ENCODE data around the gene TPM1.

The TPM1 gene

DNA sequence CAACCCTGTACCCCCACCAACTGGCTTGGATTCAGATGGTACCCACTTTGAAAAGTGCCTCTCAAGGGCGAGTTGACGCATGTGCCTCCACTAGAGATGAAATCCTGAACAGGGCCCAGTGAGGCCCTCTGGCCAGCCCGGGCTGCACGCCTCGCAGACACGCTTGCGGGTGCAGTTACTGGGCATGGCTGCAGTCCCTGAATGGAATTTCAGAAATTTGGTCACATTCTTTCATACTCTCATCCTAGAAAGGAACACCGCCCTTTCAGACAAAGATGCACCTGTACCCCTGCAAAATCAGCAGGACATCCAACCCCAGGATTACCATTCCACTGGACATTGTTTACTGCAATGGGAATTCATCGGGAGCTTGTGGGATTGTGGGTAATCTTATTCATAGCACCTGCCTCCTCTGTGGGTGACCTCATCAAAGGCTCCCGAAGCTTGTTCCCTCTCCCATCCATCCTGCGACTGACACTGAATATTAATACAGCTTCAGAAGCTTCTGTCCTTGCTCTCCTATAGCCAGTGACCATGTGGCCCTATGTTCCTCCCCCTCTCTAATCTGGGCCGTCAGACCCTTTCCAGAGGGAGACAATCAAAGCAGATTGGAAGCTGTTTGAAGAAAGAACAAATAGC is 42.5 kb upstream of the TPM1 start:
- Histone ChIP-seq H3K4me3 (IDR thresholded peaks at IDR 0.05; ENCODE audit: insufficient read depth, low read depth, low read length) (no peak overlapping the region), H3K4me2 (no peak overlapping the region), H3K9ac (no peak overlapping the region), H4K20me1 (ENCODE audit: insufficient read depth) (no peaks in the 10 kb centered on the region), H3K27ac (no peak overlapping the region), H3K36me3 (ENCODE audit: insufficient read depth) (no peaks in the 10 kb centered on the region), H3K27me3 (ENCODE audit: insufficient read depth, low read depth) (no peaks in the 10 kb centered on the region), H3K79me2 (ENCODE audit: insufficient read depth, low read depth) (no peaks in the 10 kb centered on the region), H3K4me1 (ENCODE audit: low read depth, poor library complexity, severe bottlenecking) (no peaks in the 10 kb centered on the region), H2AFZ (ENCODE audit: low read depth) (no peak overlapping the region)
- TF ChIP-seq, protein P1, sequence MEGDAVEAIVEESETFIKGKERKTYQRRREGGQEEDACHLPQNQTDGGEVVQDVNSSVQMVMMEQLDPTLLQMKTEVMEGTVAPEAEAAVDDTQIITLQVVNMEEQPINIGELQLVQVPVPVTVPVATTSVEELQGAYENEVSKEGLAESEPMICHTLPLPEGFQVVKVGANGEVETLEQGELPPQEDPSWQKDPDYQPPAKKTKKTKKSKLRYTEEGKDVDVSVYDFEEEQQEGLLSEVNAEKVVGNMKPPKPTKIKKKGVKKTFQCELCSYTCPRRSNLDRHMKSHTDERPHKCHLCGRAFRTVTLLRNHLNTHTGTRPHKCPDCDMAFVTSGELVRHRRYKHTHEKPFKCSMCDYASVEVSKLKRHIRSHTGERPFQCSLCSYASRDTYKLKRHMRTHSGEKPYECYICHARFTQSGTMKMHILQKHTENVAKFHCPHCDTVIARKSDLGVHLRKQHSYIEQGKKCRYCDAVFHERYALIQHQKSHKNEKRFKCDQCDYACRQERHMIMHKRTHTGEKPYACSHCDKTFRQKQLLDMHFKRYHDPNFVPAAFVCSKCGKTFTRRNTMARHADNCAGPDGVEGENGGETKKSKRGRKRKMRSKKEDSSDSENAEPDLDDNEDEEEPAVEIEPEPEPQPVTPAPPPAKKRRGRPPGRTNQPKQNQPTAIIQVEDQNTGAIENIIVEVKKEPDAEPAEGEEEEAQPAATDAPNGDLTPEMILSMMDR (conservative IDR thresholded peaks at IDR 0.05; ENCODE audit: low read depth, low read length): no peak

GRCh38 chr15:63000706-63001105 is 41.8 kb upstream of the TPM1 start:
- H3K79me2 ChIP-seq (ENCODE audit: insufficient read depth, low read depth): no peaks in the 10 kb centered on the region
- TF ChIP-seq, protein P1 (conservative IDR thresholded peaks at IDR 0.05; ENCODE audit: low read depth, low read length): no peak
- no peaks in the 10 kb centered on the region for H3K27me3 ChIP-seq (ENCODE audit: insufficient read depth, low read depth)
- no peak overlapping the region for H3K4me2 ChIP-seq
- H3K36me3 ChIP-seq (ENCODE audit: insufficient read depth): no peaks in the 10 kb centered on the region
- no peak overlapping the region for H3K9ac ChIP-seq
- H3K4me1 ChIP-seq (ENCODE audit: low read depth, poor library complexity, severe bottlenecking): no peaks in the 10 kb centered on the region
- no peaks in the 10 kb centered on the region for H4K20me1 ChIP-seq (ENCODE audit: insufficient read depth)
- H2AFZ ChIP-seq (ENCODE audit: low read depth): no peak overlapping the region
- H3K4me3 ChIP-seq (IDR thresholded peaks at IDR 0.05; ENCODE audit: insufficient read depth, low read depth, low read length): no peak overlapping the region
- no peak overlapping the region for H3K27ac ChIP-seq

GRCh38 chr15:63004211-63004610 is 38.3 kb upstream of the TPM1 start:
- Histone ChIP-seq H3K4me2 (no peak overlapping the region), H3K4me3 (IDR thresholded peaks at IDR 0.05; ENCODE audit: insufficient read depth, low read depth, low read length) (no peak overlapping the region), H3K27me3 (ENCODE audit: insufficient read depth, low read depth) (no peaks in the 10 kb centered on the region), H3K4me1 (ENCODE audit: low read depth, poor library complexity, severe bottlenecking) (no peaks in the 10 kb centered on the region), H3K36me3 (ENCODE audit: insufficient read depth) (no peaks in the 10 kb centered on the region), H3K27ac (no peak overlapping the region), H3K79me2 (ENCODE audit: insufficient read depth, low read depth) (no peaks in the 10 kb centered on the region), H2AFZ (ENCODE audit: low read depth) (no peak overlapping the region), H3K9ac (no peak overlapping the region), H4K20me1 (ENCODE audit: insufficient read depth) (no peaks in the 10 kb centered on the region)
- TF ChIP-seq, protein P1 (conservative IDR thresholded peaks at IDR 0.05; ENCODE audit: low read depth, low read length): no peak

- Histone ChIP-seq H3K79me2 (ENCODE audit: insufficient read depth, low read depth) (no peaks in the 10 kb centered on the region), H4K20me1 (ENCODE audit: insufficient read depth) (no peaks in the 10 kb centered on the region), H2AFZ (ENCODE audit: low read depth) (no peak overlapping the region), H3K9ac (no peak overlapping the region), H3K4me2 (no peak overlapping the region), H3K4me1 (ENCODE audit: low read depth, poor library complexity, severe bottlenecking) (no peaks in the 10 kb centered on the region), H3K27ac (no peak overlapping the region), H3K36me3 (ENCODE audit: insufficient read depth) (no peaks in the 10 kb centered on the region), H3K4me3 (IDR thresholded peaks at IDR 0.05; ENCODE audit: insufficient read depth, low read depth, low read length) (no peak overlapping the region), H3K27me3 (ENCODE audit: insufficient read depth, low read depth) (no peaks in the 10 kb centered on the region)
- TF ChIP-seq, protein P1 (conservative IDR thresholded peaks at IDR 0.05; ENCODE audit: low read depth, low read length): no peak
Observed at GRCh38 chr15:63006032-63006878, 36.3 kb upstream of the TPM1 start.

All from KMS-11 (cell line).